OCI-LY1 (cell line): Measurements from ENCODE around the gene HTR1D.
"Not testable (repeated sequence)": the region's sequence is repeated elsewhere in the genome, so short reads cannot be mapped to it uniquely, and the experiment has no call there.

Experiments
- EZH2 ChIP-seq: fragments of 200-600 bp; sonication (generic), shearing (Covaris generic); IDR thresholded peaks from 2 replicates; pipeline ENCODE4 v1.8.0; 2017; ENCODE audit warnings: borderline replicate concordance, mixed run types, mild to moderate bottlenecking, antibody characterized with exemption, low read length, moderate library complexity, mixed read lengths
- TF ChIP-seq, protein P1 (sequence below): fragments of 200-600 bp; sonication (generic), shearing (Covaris generic); IDR thresholded peaks from 2 replicates; pipeline ENCODE4 v1.5.1; 2017; ENCODE audit warnings: mild to moderate bottlenecking, antibody characterized with exemption, low read length, moderate library complexity, mixed read lengths

DNA sequence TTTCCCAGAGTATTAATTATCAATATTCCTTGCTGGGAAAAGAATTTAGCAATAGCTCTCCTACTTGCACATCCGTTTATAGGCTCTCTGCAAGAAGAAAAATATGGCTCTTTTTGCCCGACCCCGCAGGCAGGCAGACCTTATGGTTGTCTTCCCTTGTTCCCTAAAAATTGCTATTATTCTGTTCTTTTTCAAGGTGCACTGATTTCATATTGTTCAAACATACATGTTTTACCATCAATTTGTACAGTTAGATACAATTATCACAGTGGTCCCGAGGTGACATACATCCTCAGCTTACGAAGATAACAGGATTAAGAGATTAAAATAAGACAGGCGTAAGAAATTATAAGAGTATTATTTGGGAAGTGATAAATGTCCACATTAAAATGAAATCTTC, 6.7 kb upstream of the HTR1D start:
- TF ChIP-seq, protein P1, sequence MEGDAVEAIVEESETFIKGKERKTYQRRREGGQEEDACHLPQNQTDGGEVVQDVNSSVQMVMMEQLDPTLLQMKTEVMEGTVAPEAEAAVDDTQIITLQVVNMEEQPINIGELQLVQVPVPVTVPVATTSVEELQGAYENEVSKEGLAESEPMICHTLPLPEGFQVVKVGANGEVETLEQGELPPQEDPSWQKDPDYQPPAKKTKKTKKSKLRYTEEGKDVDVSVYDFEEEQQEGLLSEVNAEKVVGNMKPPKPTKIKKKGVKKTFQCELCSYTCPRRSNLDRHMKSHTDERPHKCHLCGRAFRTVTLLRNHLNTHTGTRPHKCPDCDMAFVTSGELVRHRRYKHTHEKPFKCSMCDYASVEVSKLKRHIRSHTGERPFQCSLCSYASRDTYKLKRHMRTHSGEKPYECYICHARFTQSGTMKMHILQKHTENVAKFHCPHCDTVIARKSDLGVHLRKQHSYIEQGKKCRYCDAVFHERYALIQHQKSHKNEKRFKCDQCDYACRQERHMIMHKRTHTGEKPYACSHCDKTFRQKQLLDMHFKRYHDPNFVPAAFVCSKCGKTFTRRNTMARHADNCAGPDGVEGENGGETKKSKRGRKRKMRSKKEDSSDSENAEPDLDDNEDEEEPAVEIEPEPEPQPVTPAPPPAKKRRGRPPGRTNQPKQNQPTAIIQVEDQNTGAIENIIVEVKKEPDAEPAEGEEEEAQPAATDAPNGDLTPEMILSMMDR, result not testable (repeated sequence)
- TF ChIP-seq EZH2, result not testable (repeated sequence)
